HG02884 (cell line): ENCODE results near the gene KIF26B.
"Not testable (repeated sequence)": the region's sequence is repeated elsewhere in the genome, so short reads cannot be mapped to it uniquely, and the experiment has no call there.

Experiments
- ATAC-seq: cut with Tn5 transposase; IDR thresholded peaks from one replicate; pipeline ENCODE4 v1.9.1; 2021; ENCODE audit warnings: mild to moderate bottlenecking, moderate library complexity; ENCODE audit not compliant: unreplicated experiment

KIF26B gene

GRCh38 chr1:245687636-245688535 lies 533.1 kb downstream of the KIF26B start:
- no peak for ATAC-seq

GRCh38 chr1:245688536-245689453 lies 534.0 kb downstream of the KIF26B start:
- ATAC-seq, result no peak

GRCh38 chr1:245690156-245690690 lies 535.4 kb downstream of the KIF26B start:
- no peak for ATAC-seq

GRCh38 chr1:245690946-245691541 lies 536.3 kb downstream of the KIF26B start:
- no peak for ATAC-seq

GRCh38 chr1:245691897-245692296 lies 537.1 kb downstream of the KIF26B start:
- no peak for ATAC-seq

GRCh38 chr1:245692318-245692717 lies 537.5 kb downstream of the KIF26B start:
- no peak for ATAC-seq

GRCh38 chr1:245693116-245693793 lies 538.5 kb downstream of the KIF26B start:
- no peak for ATAC-seq

- no peak for ATAC-seq
Measured at GRCh38 chr1:245693941-245694752, 539.4 kb downstream of the KIF26B start.

- ATAC-seq, result no peak
Measured at GRCh38 chr1:245694753-245695195, 540.0 kb downstream of the KIF26B start.

GRCh38 chr1:245695211-245695610 lies 540.4 kb downstream of the KIF26B start:
- ATAC-seq, result no peak

- ATAC-seq, result not testable (repeated sequence)
Measured at GRCh38 chr1:245695701-245696100, 540.9 kb downstream of the KIF26B start.

- ATAC-seq, result no peak
Measured at GRCh38 chr1:245698116-245698515, 543.3 kb downstream of the KIF26B start.

GRCh38 chr1:245698860-245699259 lies 544.1 kb downstream of the KIF26B start:
- no peak for ATAC-seq

GRCh38 chr1:245700631-245701030 lies 545.8 kb downstream of the KIF26B start:
- ATAC-seq, result no peak

GRCh38 chr1:245701631-245702030 lies 546.8 kb downstream of the KIF26B start:
- no peak for ATAC-seq

- ATAC-seq, result no peak
Measured at GRCh38 chr1:245702346-245702745, 547.6 kb downstream of the KIF26B start.

- no peak for ATAC-seq
Measured at GRCh38 chr1:245704341-245704740, 549.6 kb downstream of the KIF26B start.

GRCh38 chr1:245704765-245705164 lies 550.0 kb downstream of the KIF26B start:
- no peak for ATAC-seq

GRCh38 chr1:245707941-245708340 lies 553.2 kb downstream of the KIF26B start:
- ATAC-seq, result no peak
